Fibroblast of upper back skin (primary cell): ENCODE results near the gene FOXF1.
A peak's percentile ranks its signal among the peaks of the same experiment; 100 is the strongest.

Experiments used
- DNase-seq: peaks from one replicate; pipeline ENCODE4 v3.0.0-alpha.2; 2013

Gene FOXF1

GRCh38 chr16:86505185-86505898, 5.0 kb upstream of the FOXF1 start:
- no peak for DNase-seq

GRCh38 chr16:86505899-86506864, 4.1 kb upstream of the FOXF1 start:
- no peak for DNase-seq

- DNase-seq: no peak
Measured at GRCh38 chr16:86507173-86508027, 2.9 kb upstream of the FOXF1 start.

GRCh38 chr16:86508028-86508946, 2.0 kb upstream of the FOXF1 start:
- DNase-seq: no peak

GRCh38 chr16:86508947-86509758, 1.2 kb upstream of the FOXF1 start:
- DNase-seq: peak; percentile 58

- DNase-seq: peak; percentile 77
Measured at GRCh38 chr16:86509759-86510464, 415 bp upstream of the FOXF1 start.

- no peak for DNase-seq
Measured at GRCh38 chr16:86511317-86512161, 1.2 kb downstream of the FOXF1 start.

- DNase-seq: no peak
Measured at GRCh38 chr16:86512301-86512859, 2.1 kb downstream of the FOXF1 start.

GRCh38 chr16:86512860-86513470, 2.6 kb downstream of the FOXF1 start:
- no peak for DNase-seq

GRCh38 chr16:86513471-86514277, 3.3 kb downstream of the FOXF1 start:
- no peak for DNase-seq

- no peak for DNase-seq
Measured at GRCh38 chr16:86514481-86515376, 4.4 kb downstream of the FOXF1 start.

GRCh38 chr16:86515413-86515776, 5.1 kb downstream of the FOXF1 start:
- no peak for DNase-seq

- DNase-seq: no peak
Measured at GRCh38 chr16:86515777-86516622, 5.7 kb downstream of the FOXF1 start.

GRCh38 chr16:86516623-86517003, 6.3 kb downstream of the FOXF1 start:
- peak; percentile 22 for DNase-seq

- DNase-seq: no peak
Measured at GRCh38 chr16:86517033-86517432, 6.7 kb downstream of the FOXF1 start.
